K562 (cell line): ENCODE results near the gene RNASE13. TPM values are rescaled to one million over a fixed set of nuclear protein-coding genes. Genes with fewer than 3 reads are reported as not detected.
A peak's percentile ranks its signal among the peaks of the same experiment; 100 is the strongest.

Source experiments
- ARID2 ChIP-seq: fragments of 450-650 bp; IDR thresholded peaks from 2 replicates; pipeline ENCODE4 v1.6.1; 2017; ENCODE audit warnings: antibody characterized with exemption, mild to moderate bottlenecking
- HDAC6 ChIP-seq: IDR thresholded peaks from 2 replicates; pipeline ENCODE4 v1.6.1; 2012; ENCODE audit warnings: low read depth, mild to moderate bottlenecking, control low read depth, inconsistent platforms, low read length, moderate library complexity
- SAP30 ChIP-seq: fragments of 200-600 bp; sonication (generic); IDR thresholded peaks from 2 replicates; pipeline ENCODE4 v1.6.1; 2012; ENCODE audit warnings: borderline replicate concordance, low read depth, mild to moderate bottlenecking, moderate library complexity, low read length, control low read depth, inconsistent platforms; ENCODE audit not compliant: insufficient read depth, poor library complexity, severe bottlenecking
- SMC3 ChIP-seq: conservative IDR thresholded peaks from 2 replicates; pipeline ENCODE4 v1.6.1; 2011; ENCODE audit warnings: low read depth, low read length, improper control_type of control experiment; ENCODE audit not compliant: insufficient read depth
- TARDBP ChIP-seq: fragments of 450-650 bp; IDR thresholded peaks from 2 replicates; pipeline ENCODE4 v1.6.1; 2016
- ZBTB7A ChIP-seq: IDR thresholded peaks from 2 replicates; pipeline ENCODE4 v1.6.1; 2011; ENCODE audit warnings: low read depth, mild to moderate bottlenecking, low read length, moderate library complexity, borderline replicate concordance; ENCODE audit not compliant: control insufficient read depth
- polyA plus RNA-seq, 8 experiments: library from polyadenylated mRNA; depleted of rRNA in 4 of 8; stranded (reverse) in 5 of 8; unstranded in 3 of 8; fragments of >200 nt; fragmentation: Nextera tagmentation in 2 of 8; fragmentation: Illumina TruSeq in 1 of 8; extraction: Ambion mirVana in 2 of 8; extraction: Trizol in 1 of 8; gene quantifications; 2 replicates each; pipeline versions ENCODE4 v1.2.1 to v1.2.3, GENCODE V29; 2011 to 2014; ENCODE audit warnings: inconsistent platforms in 1 of 8, missing spikeins in 1 of 8
- total RNA-seq, 7 experiments: library from RNA; depleted of rRNA in 6 of 7; stranded (reverse); fragments of >200 nt in 6 of 7; fragmentation: Illumina TruSeq in 2 of 7; extraction: Trizol in 2 of 7; gene quantifications; 2 replicates each; pipeline versions ENCODE4 v1.2.1 to v1.2.3, GENCODE V29; 2011 to 2021; ENCODE audit warnings: low replicate concordance in 1 of 7
- TF ChIP-seq, protein P1 (sequence below): fragments of 250-450 bp; sonication (Bioruptor Pico); IDR thresholded peaks from 2 replicates; pipeline ENCODE4 v1.4.0; 2020; ENCODE audit warnings: mild to moderate bottlenecking, moderate library complexity
- TF ChIP-seq, protein P2 (sequence below): conservative IDR thresholded peaks from 2 replicates; pipeline ENCODE4 v1.6.1; 2011; ENCODE audit warnings: low read depth, mild to moderate bottlenecking, low read length; ENCODE audit not compliant: control insufficient read depth
- TF ChIP-seq, protein P3 (sequence below): fragments of 450-650 bp; IDR thresholded peaks from 2 replicates; pipeline ENCODE4 v1.6.1; 2016; ENCODE audit warnings: mild to moderate bottlenecking, moderate library complexity

The RNASE13 gene
- total and polyA plus RNA-seq, 9 of the 15 experiments (the other 6 are each of a cell fraction or from before 2014, with no cell fraction given) = not detected

DNA sequence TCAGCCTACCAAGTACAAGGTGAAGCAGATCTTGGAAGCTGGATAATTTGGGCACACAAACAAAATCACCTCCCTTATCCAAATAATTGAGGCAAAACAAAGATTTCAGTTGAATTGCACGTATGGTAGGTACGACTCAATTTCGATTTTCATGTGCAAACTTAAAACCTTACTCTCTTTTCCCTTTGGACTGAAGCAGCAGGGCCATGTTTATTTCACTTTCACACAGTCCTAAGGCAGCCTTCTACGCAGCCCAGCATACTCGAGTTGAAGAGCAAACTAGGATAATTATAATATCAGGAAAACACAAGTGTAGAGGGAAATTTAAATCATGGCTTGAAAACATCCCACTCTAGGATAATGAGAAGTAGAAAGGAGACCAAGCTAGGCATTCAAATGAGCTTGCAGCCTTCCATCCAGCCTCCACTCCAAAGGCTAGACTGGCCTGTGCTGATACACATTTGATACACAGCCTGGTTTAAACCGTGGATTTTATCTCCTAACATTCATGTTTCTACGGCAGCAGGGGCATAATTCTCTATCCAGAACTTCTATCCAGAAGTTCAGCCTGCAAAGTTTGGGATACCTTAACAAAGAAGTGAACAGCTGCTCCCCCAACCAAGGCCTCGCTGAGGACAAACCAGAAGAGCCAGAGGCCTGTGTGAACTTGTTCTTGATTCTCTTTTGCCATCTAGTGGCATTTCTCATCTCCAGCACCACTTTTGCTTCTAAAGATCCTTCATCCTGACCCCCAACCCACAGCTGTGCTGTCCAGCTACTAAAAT, 5.2 kb upstream of the RNASE13 start (continued):
- TF ChIP-seq, protein P1, sequence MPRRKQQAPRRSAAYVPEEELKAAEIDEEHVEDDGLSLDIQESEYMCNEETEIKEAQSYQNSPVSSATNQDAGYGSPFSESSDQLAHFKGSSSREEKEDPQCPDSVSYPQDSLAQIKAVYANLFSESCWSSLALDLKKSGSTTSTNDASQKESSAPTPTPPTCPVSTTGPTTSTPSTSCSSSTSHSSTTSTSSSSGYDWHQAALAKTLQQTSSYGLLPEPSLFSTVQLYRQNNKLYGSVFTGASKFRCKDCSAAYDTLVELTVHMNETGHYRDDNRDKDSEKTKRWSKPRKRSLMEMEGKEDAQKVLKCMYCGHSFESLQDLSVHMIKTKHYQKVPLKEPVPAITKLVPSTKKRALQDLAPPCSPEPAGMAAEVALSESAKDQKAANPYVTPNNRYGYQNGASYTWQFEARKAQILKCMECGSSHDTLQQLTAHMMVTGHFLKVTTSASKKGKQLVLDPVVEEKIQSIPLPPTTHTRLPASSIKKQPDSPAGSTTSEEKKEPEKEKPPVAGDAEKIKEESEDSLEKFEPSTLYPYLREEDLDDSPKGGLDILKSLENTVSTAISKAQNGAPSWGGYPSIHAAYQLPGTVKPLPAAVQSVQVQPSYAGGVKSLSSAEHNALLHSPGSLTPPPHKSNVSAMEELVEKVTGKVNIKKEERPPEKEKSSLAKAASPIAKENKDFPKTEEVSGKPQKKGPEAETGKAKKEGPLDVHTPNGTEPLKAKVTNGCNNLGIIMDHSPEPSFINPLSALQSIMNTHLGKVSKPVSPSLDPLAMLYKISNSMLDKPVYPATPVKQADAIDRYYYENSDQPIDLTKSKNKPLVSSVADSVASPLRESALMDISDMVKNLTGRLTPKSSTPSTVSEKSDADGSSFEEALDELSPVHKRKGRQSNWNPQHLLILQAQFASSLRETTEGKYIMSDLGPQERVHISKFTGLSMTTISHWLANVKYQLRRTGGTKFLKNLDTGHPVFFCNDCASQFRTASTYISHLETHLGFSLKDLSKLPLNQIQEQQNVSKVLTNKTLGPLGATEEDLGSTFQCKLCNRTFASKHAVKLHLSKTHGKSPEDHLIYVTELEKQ (CRISPR knock-in tag) = no peak
- TF ChIP-seq, protein P2, sequence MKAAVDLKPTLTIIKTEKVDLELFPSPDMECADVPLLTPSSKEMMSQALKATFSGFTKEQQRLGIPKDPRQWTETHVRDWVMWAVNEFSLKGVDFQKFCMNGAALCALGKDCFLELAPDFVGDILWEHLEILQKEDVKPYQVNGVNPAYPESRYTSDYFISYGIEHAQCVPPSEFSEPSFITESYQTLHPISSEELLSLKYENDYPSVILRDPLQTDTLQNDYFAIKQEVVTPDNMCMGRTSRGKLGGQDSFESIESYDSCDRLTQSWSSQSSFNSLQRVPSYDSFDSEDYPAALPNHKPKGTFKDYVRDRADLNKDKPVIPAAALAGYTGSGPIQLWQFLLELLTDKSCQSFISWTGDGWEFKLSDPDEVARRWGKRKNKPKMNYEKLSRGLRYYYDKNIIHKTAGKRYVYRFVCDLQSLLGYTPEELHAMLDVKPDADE = no peak
- TF ChIP-seq, protein P3, sequence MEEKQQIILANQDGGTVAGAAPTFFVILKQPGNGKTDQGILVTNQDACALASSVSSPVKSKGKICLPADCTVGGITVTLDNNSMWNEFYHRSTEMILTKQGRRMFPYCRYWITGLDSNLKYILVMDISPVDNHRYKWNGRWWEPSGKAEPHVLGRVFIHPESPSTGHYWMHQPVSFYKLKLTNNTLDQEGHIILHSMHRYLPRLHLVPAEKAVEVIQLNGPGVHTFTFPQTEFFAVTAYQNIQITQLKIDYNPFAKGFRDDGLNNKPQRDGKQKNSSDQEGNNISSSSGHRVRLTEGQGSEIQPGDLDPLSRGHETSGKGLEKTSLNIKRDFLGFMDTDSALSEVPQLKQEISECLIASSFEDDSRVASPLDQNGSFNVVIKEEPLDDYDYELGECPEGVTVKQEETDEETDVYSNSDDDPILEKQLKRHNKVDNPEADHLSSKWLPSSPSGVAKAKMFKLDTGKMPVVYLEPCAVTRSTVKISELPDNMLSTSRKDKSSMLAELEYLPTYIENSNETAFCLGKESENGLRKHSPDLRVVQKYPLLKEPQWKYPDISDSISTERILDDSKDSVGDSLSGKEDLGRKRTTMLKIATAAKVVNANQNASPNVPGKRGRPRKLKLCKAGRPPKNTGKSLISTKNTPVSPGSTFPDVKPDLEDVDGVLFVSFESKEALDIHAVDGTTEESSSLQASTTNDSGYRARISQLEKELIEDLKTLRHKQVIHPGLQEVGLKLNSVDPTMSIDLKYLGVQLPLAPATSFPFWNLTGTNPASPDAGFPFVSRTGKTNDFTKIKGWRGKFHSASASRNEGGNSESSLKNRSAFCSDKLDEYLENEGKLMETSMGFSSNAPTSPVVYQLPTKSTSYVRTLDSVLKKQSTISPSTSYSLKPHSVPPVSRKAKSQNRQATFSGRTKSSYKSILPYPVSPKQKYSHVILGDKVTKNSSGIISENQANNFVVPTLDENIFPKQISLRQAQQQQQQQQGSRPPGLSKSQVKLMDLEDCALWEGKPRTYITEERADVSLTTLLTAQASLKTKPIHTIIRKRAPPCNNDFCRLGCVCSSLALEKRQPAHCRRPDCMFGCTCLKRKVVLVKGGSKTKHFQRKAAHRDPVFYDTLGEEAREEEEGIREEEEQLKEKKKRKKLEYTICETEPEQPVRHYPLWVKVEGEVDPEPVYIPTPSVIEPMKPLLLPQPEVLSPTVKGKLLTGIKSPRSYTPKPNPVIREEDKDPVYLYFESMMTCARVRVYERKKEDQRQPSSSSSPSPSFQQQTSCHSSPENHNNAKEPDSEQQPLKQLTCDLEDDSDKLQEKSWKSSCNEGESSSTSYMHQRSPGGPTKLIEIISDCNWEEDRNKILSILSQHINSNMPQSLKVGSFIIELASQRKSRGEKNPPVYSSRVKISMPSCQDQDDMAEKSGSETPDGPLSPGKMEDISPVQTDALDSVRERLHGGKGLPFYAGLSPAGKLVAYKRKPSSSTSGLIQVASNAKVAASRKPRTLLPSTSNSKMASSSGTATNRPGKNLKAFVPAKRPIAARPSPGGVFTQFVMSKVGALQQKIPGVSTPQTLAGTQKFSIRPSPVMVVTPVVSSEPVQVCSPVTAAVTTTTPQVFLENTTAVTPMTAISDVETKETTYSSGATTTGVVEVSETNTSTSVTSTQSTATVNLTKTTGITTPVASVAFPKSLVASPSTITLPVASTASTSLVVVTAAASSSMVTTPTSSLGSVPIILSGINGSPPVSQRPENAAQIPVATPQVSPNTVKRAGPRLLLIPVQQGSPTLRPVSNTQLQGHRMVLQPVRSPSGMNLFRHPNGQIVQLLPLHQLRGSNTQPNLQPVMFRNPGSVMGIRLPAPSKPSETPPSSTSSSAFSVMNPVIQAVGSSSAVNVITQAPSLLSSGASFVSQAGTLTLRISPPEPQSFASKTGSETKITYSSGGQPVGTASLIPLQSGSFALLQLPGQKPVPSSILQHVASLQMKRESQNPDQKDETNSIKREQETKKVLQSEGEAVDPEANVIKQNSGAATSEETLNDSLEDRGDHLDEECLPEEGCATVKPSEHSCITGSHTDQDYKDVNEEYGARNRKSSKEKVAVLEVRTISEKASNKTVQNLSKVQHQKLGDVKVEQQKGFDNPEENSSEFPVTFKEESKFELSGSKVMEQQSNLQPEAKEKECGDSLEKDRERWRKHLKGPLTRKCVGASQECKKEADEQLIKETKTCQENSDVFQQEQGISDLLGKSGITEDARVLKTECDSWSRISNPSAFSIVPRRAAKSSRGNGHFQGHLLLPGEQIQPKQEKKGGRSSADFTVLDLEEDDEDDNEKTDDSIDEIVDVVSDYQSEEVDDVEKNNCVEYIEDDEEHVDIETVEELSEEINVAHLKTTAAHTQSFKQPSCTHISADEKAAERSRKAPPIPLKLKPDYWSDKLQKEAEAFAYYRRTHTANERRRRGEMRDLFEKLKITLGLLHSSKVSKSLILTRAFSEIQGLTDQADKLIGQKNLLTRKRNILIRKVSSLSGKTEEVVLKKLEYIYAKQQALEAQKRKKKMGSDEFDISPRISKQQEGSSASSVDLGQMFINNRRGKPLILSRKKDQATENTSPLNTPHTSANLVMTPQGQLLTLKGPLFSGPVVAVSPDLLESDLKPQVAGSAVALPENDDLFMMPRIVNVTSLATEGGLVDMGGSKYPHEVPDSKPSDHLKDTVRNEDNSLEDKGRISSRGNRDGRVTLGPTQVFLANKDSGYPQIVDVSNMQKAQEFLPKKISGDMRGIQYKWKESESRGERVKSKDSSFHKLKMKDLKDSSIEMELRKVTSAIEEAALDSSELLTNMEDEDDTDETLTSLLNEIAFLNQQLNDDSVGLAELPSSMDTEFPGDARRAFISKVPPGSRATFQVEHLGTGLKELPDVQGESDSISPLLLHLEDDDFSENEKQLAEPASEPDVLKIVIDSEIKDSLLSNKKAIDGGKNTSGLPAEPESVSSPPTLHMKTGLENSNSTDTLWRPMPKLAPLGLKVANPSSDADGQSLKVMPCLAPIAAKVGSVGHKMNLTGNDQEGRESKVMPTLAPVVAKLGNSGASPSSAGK = no peak
- TF ChIP-seq TARDBP = no peak
- TF ChIP-seq ZBTB7A = no peak
- peak; percentile 84 for TF ChIP-seq SMC3
- no peak for TF ChIP-seq SAP30
- peak; percentile 68; the same call in 1 of the 2 replicates for TF ChIP-seq ARID2
- TF ChIP-seq HDAC6 = no peak
